Embryonic facial prominence (tissue), 1 donor: ENCODE data around the gene TSPYL6.

Experiments
- DNase-seq: peaks from one replicate; pipeline ENCODE4 v3.0.0-alpha.2; 2016; ENCODE audit errors: extremely low spot score

Gene TSPYL6

DNA sequence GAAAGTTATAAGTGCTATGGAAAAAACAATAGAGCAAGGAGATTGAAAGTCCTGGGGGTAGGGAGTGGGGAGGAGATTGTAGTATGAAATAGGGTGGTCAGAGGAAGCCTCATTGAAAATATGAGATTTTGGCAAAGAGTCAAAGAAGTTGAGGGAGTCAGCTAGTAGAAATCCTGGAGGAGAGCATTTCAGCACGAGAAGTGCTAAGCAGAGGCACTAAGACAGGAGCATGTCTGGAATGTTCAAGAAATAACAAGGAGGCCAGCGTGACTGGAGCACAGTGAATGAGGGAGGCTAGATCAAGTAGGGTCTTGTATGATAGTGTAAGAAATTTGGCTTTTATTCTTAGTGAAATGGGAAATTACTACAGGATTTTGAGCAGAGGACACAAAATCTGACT, 2.1 kb upstream of the TSPYL6 start:
- no peak for DNase-seq

GRCh38 chr2:54255230-54256090, 569 bp downstream of the TSPYL6 start:
- no peak for DNase-seq

GRCh38 chr2:54254180-54254579, 1.8 kb downstream of the TSPYL6 start:
- no peak for DNase-seq

DNA sequence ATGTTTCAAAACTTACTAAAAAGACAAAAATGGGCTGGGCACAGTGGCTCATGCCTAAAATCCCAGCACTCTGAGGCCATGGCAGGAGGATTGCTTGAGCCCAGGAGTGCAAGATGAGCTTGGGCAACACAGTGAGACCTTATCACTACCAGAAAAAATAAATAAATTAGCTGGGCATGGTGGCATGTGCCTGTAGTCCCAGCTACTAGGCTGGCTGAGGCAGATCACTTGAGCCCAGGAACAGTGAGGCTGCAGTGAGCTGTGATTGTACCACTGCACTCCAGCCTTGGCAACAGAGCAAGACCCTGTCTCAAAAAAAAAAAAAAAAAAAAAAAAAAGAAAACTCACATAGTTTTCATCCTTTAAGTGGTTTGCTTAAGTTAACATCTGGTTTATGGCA, 6.4 kb downstream of the TSPYL6 start:
- no peak for DNase-seq

DNA sequence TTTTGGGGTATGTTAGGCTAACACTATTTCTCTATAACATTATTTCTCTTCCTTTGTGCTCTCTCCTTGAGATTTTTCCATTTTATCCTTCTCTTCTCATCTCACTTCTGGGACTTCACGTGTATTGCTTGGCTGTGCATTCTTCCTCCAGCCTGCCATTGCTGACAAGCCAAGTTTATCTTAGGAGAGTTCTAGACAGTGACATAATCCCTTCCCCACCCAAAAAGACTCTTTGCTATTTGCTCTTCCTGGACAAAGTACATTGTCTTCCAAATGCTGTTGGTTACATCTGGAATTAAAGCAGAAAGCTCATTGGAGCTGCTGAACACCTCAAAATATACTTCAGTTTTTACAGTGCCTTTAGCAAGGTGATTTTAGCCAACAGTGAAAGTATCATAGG, 8.9 kb downstream of the TSPYL6 start:
- no peak for DNase-seq

- no peak for DNase-seq
Observed at GRCh38 chr2:54240515-54241469, 15.2 kb downstream of the TSPYL6 start.

- no peak for DNase-seq
Observed at GRCh38 chr2:54239427-54239826, 16.6 kb downstream of the TSPYL6 start.

DNA sequence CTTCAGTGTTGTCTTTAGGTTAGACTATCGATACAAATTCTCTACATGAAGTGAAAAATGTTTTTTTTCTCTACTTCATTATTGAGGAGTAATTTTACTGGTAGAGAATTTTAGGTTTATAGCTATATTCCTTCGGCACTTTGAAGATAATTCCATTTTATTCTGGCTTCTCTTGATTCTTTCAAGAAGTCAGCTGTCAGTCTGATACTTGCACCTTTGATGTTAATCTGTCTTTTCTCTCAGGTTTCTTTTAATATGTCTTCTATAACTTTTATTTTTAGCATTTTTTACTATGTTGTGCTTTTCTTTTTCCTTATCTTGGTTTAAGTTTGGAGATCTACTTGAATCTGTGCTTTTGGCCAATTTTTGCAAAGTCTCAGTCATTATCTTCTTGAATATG, 18.6 kb downstream of the TSPYL6 start:
- no peak for DNase-seq

DNA sequence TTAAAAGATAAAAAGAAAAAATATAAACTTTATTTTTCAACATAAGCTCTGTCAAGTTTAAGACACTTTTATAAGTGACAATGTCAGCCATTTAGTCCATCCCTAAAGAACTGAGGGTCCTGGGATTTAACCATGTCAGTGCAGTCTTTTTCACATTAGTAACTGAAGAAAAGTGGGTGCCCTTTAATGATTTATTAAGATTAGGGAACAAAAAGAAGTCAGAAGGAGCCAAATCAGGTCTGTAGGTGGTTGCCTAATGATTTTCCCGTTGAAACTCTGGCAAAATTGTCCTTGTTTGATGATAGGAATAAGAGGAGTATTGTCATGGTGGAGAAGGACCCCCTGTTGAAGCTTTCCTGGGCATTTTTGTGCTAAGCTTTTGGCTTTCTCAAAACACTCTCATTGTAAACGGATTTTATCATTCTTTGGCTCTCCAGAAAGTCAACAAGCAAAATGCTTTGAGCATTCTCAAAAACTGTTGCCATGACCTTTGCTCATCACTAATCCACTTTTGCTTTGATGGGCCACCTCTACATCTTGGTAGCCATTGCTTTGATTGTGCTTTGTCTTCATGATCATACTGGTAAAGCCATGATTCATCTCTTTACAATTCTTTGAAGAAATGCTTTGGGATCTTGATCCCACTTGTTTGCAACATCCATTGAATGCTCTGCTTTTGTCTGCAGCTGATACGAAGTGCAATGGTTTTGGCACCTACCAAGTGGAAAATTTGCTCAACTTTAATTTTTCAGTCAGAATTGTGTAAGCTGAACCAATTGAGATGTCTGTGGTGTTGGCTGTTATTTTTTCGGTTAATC, 22.0 kb downstream of the TSPYL6 start:
- DNase-seq = no peak

GRCh38 chr2:54228945-54229344, 27.1 kb downstream of the TSPYL6 start:
- DNase-seq = no peak

- DNase-seq = no peak
Observed at GRCh38 chr2:54227798-54228197, 28.2 kb downstream of the TSPYL6 start.

GRCh38 chr2:54226260-54226659, 29.8 kb downstream of the TSPYL6 start:
- no peak for DNase-seq

- DNase-seq = no peak
Observed at GRCh38 chr2:54224997-54225396, 31.0 kb downstream of the TSPYL6 start.

- no peak for DNase-seq
Observed at GRCh38 chr2:54213082-54213481, 42.9 kb downstream of the TSPYL6 start.

GRCh38 chr2:54212456-54212855, 43.6 kb downstream of the TSPYL6 start:
- DNase-seq = no peak

DNA sequence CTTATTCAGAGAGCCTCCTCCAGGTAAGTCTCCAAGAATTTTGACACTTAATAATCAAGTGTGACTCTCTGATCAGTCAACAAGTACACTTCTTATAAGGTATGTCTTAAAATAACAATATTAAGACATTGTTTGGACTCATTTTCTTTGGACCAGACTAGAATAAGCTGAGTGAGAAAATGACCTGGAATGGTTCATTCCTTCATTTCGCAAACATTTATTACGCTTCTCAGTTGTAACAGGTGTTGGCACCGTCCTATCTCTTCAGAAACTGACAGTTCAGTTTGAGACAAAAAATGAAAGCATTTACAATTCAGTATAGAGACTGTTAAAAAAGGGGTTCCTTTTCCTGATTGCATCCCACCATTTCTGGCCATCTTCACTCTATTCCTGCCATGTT, 46.6 kb downstream of the TSPYL6 start:
- DNase-seq = no peak

DNA sequence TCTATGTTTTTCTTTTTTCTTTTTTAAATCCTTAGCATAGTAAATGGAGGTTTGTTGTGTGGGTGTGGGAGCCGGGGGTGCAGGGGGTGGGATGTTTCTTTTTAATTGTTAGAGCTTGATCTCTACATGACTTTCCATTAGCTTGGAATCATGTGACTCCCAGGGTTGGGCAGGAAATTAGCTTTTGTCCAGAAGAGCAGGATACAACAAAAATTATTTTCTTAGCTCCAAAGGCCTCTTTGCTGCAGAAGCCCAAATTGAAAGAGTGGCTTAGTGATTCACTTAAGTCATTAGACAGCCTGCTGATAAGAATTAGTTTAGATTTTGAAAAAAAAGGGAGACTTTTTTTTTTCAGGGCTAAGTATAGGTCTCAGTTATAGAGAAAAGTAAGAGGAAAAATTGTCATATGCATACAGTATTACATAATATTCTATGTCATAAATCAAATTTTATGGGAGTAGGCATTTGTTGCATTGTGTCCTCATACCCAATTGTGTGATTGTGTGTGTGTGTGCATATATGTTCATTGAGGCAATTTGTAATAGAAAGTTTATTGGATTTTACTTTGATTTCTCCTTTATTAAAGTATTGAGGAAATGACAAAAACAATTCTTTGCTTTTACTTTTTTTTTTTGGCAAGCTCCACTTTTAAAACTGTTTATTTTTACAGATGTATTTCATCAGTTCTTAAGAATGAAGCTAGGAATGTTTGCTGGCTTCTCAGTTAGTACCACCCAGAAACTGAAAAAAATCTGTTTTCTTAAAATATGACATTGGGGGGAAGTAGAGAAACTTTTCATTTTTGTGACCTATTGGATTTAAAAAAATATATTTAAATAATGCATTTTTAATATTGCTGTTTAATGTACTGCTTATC, 47.4 kb downstream of the TSPYL6 start:
- no peak for DNase-seq

GRCh38 chr2:54207666-54208195, 48.3 kb downstream of the TSPYL6 start:
- DNase-seq = no peak

GRCh38 chr2:54206596-54206995, 49.4 kb downstream of the TSPYL6 start:
- no peak for DNase-seq

GRCh38 chr2:54204476-54204875, 51.6 kb downstream of the TSPYL6 start:
- no peak for DNase-seq
